ENCODE data around the gene IDI2. TPM values are rescaled to one million over a fixed set of nuclear protein-coding genes. Genes with fewer than 3 reads are reported as not detected.

Gene IDI2
- total and polyA plus RNA-seq, 12 donors = 0.07 to 0.28 TPM; not detected in 10

DNA sequence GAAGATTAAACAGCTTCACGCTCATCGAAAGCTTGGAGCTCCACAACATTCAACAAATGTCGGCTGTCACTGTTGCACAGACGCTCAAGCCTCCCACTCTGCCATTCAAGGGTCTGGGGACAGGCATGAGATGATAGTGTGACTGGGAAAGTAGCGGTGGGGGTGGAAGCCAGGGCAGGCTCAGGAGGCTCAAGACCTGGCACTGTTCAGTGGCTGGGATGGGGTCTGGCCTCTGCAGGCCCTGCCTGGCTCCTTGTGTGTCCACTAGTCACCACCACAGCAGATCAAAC lies 50.9 kb downstream of the IDI2 start:
- intact Hi-C loops (cut with DNase I) = no loop called here
- Histone ChIP-seq H3K9me3 (replicated peaks in 1 of 3) (peaks cover 0 to 7% (median 0%) of the 10 kb centered on the region in 3 donors), H3K4me1 (replicated peaks in 1 of 2) (peaks cover 20 to 22% of the 10 kb centered on the region in 2 donors), H3K27ac (no peak overlapping the region), H3K27me3 (no peaks in the 10 kb centered on the region), H3K4me3 (no peak overlapping the region), H3K36me3 (replicated peaks in 1 of 2) (no peaks in the 10 kb centered on the region)
- WGBS, 4 donors = 94 to 99% (median 95%) methylated on average over 5 of the region's 5 CpGs
- TF ChIP-seq POLR2A (IDR thresholded peaks at IDR 0.05) = no peak
- TF ChIP-seq, protein P1, sequence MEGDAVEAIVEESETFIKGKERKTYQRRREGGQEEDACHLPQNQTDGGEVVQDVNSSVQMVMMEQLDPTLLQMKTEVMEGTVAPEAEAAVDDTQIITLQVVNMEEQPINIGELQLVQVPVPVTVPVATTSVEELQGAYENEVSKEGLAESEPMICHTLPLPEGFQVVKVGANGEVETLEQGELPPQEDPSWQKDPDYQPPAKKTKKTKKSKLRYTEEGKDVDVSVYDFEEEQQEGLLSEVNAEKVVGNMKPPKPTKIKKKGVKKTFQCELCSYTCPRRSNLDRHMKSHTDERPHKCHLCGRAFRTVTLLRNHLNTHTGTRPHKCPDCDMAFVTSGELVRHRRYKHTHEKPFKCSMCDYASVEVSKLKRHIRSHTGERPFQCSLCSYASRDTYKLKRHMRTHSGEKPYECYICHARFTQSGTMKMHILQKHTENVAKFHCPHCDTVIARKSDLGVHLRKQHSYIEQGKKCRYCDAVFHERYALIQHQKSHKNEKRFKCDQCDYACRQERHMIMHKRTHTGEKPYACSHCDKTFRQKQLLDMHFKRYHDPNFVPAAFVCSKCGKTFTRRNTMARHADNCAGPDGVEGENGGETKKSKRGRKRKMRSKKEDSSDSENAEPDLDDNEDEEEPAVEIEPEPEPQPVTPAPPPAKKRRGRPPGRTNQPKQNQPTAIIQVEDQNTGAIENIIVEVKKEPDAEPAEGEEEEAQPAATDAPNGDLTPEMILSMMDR (IDR thresholded peaks at IDR 0.05) = no peak
- peak in 1 of 7 donors; percentile 44 for DNase-seq

DNA sequence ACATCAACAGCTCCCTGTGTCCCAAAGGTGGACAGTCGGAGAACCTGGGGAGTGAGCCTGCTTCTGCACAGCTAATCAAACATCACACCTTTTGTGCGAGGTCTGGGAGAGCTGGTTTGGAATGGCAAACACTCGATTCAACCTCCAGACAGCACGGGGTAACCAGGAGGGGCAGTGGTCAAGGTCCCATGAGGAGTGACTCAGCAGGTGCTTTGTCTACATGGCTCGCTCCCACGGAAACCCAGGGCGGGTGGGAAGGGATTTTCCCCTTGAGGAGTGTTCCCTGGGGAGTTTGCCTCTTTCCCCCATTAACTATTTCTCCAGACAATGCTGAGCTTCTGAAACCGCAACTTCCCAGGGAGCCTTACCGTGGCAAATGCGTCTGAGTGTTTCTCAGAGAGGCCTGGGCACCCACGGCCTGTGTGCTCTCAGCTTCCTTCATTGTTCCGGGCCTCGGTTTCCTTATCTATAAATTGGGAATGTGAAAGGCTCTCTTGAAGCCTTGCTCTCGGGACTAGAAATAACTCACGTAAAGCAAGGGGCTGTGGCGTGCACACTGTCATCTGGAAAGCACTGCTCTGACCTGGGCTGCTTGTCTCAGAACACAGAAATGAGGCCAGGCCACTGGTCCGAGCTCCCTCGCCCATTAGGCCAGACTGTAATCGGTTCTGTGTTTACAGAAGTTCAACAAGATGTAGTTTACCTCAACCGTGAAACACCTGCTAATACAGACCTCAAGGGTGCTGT lies 51.4 kb downstream of the IDI2 start:
- Histone ChIP-seq H3K36me3 (replicated peaks in 1 of 2) (no peaks in the 10 kb centered on the region), H3K9me3 (replicated peaks in 1 of 3) (peaks cover 0 to 7% (median 0%) of the 10 kb centered on the region in 3 donors), H3K4me1 (replicated peaks in 1 of 2) (peaks cover 24% of the 10 kb centered on the region in 2 donors), H3K4me3 (no peak overlapping the region), H3K27ac (no peak overlapping the region), H3K27me3 (no peaks in the 10 kb centered on the region)
- intact Hi-C loops (cut with DNase I) = no loop called here
- no peak for TF ChIP-seq POLR2A (IDR thresholded peaks at IDR 0.05)
- TF ChIP-seq, protein P1 (IDR thresholded peaks at IDR 0.05) = no peak
- WGBS, 4 donors = 72 to 84% (median 80%) methylated on average over 17 to 20 of the region's 20 CpGs
- peak in 4 of 7 donors; percentile 52 to 62 (median 58) for DNase-seq

DNA sequence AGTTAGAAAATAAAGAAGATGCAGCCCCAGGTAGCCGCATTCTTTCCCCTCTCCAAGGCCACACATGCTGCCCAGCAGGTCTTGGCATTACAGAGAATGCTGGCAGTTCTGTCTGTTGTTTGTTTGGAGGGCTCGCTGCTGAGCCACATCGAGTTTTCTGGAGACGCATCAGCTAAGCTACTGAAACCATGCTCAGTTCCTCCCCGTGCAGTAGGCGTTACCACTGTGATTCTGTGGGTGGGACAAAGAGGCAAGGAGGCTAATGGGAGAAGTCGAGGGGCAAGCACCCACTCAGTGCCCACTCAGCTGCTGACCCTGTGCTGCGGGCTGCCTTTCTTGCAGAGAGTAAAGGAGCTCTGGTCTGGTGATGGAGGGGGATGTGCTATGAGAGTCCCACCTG lies 52.9 kb downstream of the IDI2 start:
- peak in 1 of 7 donors; percentile 46 for DNase-seq
- Histone ChIP-seq H3K4me1 (replicated peaks in 1 of 2) (peaks cover 24% of the 10 kb centered on the region in 2 donors), H3K9me3 (replicated peaks in 1 of 3) (no peaks in the 10 kb centered on the region), H3K27me3 (no peaks in the 10 kb centered on the region), H3K4me3 (no peak overlapping the region), H3K27ac (no peak overlapping the region), H3K36me3 (replicated peaks in 1 of 2) (no peaks in the 10 kb centered on the region)
- TF ChIP-seq, protein P1 (IDR thresholded peaks at IDR 0.05) = no peak
- no peak for TF ChIP-seq POLR2A (IDR thresholded peaks at IDR 0.05)
- WGBS, 4 donors = 83 to 86% (median 85%) methylated on average over 7 to 8 of the region's 8 CpGs
- intact Hi-C loops (cut with DNase I) = no loop called here

DNA sequence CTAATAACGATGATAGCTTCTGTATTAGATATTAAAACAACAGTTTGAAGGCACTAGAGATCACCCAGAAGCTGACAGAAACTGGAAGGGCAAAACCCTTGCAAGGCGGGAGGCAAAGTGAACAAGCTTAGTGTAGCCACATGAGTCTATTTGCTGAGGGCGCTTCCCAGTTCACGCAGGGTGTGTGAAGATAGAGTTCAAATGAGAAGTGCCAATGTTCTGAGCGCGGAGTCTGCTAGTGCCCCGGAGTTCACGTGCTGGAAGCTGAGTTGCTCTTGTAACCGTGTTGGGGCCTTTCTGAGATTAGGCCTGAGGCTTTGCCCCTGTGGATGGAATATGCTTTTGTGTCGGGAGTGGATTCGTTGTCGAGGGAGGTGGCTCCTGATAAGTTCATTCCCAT lies 54.0 kb downstream of the IDI2 start:
- intact Hi-C loops (cut with DNase I) = no loop called here
- DNase-seq = peak in 1 of 7 donors; percentile 62
- 76 to 85% (median 84%) methylated on average over 12 of the region's 12 CpGs for WGBS, 4 donors
- TF ChIP-seq, protein P1 (IDR thresholded peaks at IDR 0.05) = no peak
- TF ChIP-seq POLR2A (IDR thresholded peaks at IDR 0.05) = no peak
- Histone ChIP-seq H3K36me3 (replicated peaks in 1 of 2) (no peaks in the 10 kb centered on the region), H3K9me3 (replicated peaks in 1 of 3) (no peaks in the 10 kb centered on the region), H3K27me3 (no peaks in the 10 kb centered on the region), H3K27ac (peak overlapping the region; percentile 65 to 96 (median 85)), H3K4me3 (no peak overlapping the region), H3K4me1 (replicated peaks in 1 of 2) (peaks cover 24% of the 10 kb centered on the region in 2 donors)

All from adrenal gland (tissue), 12 donors.